Tibial nerve (tissue), 4 donors: ENCODE measurements around the gene ALG6. TPM values are rescaled to one million over a fixed set of nuclear protein-coding genes. Genes with fewer than 3 reads are reported as not detected.

Experiments
- DNase-seq, 2 donors: peaks; one replicate each; pipeline ENCODE4 v3.0.0-alpha.2; 2019; ENCODE audit warnings: low spot score in 2 of 2
- H3K27ac ChIP-seq, 4 donors: fragments of 200-600 bp; sonication (generic) in 3 of 4; one replicate each; pipeline ENCODE4 v1.5.1; 2017 to 2019; ENCODE audit warnings: mild to moderate bottlenecking in 1 of 4
- H3K27me3 ChIP-seq, 2 donors: fragments of 200-600 bp; sonication (generic) in 1 of 2; one replicate each; pipeline versions ENCODE4 v1.5.1 to v1.6.0; 2017 to 2019
- H3K36me3 ChIP-seq, 3 donors: fragments of 200-600 bp; sonication (generic); one replicate each; pipeline ENCODE4 v1.5.1; 2018 to 2019
- H3K4me1 ChIP-seq, 4 donors: fragments of 200-600 bp; sonication (generic) in 3 of 4; one replicate each; pipeline ENCODE4 v1.5.1; 2017 to 2019
- H3K4me3 ChIP-seq, 4 donors: fragments of 200-600 bp; sonication (generic) in 3 of 4; one replicate each; pipeline ENCODE4 v1.5.1; 2017 to 2019; ENCODE audit warnings: mild to moderate bottlenecking in 1 of 4, moderate library complexity in 1 of 4
- H3K9me3 ChIP-seq, 4 donors: fragments of 200-600 bp; sonication (generic) in 3 of 4; one replicate each; pipeline ENCODE4 v1.5.1; 2017 to 2019
- CTCF ChIP-seq, 5 experiments: fragments of 200-600 bp in 3 of 5; fragments of 450-650 bp in 2 of 5; sonication (generic) in 3 of 5; IDR thresholded peaks; one replicate each; pipeline ENCODE4 v1.5.1; 2016 to 2019; ENCODE audit warnings: antibody characterized with exemption in 5 of 5, mild to moderate bottlenecking in 3 of 5, moderate library complexity in 2 of 5
- EP300 ChIP-seq, 2 donors: sonication (generic); formaldehyde crosslinking; IDR thresholded peaks; one replicate each; pipeline ENCODE4 v1.6.1; 2017; ENCODE audit warnings: antibody characterized with exemption in 2 of 2, mild to moderate bottlenecking in 1 of 2
- POLR2A ChIP-seq, 2 donors: fragments of 450-650 bp; IDR thresholded peaks; one replicate each; pipeline ENCODE4 v1.6.1; 2017; ENCODE audit warnings: antibody characterized with exemption in 2 of 2, mild to moderate bottlenecking in 2 of 2, moderate library complexity in 2 of 2
- WGBS, 2 donors: methylation state at CpG; one replicate each; pipeline ENCODE4 v1.1.5; 2018; 5-methylcytosine and 5-hydroxymethylcytosine counted together
- total RNA-seq, 4 donors: library from RNA; depleted of rRNA; stranded (reverse); fragments of >200 nt; gene quantifications; one replicate each; pipeline ENCODE4 v1.1.0, GENCODE V29; 2016

Gene ALG6
- total RNA-seq = 10 to 100 TPM in 3 of 4 donors, 1 to 10 TPM in 1; 6.6 to 16.8 (median 13.5) TPM

- H3K36me3 ChIP-seq = peaks cover 0 to 17% (median 0%) of the 10 kb centered on the region in 3 donors
- TF ChIP-seq POLR2A (IDR thresholded peaks at IDR 0.05) (peak; percentile 69 to 77), CTCF (IDR thresholded peaks at IDR 0.05) (peak in 2 of 5 experiments; percentile 45 to 47), EP300 (IDR thresholded peaks at IDR 0.05) (peak in 1 of 2 donors; percentile 89)
- H3K27ac ChIP-seq = peak within 1 kb of the TSS; percentile 69 to 94 (median 84)
- DNase-seq = peak; percentile 83 to 87
- WGBS, 2 donors = 0 to 2% methylated on average over 57 to 72 of the region's 77 CpGs
- H3K4me1 ChIP-seq = peaks cover 0 to 18% (median 5%) of the 10 kb centered on the region in 4 donors
- H3K9me3 ChIP-seq = no peaks in the 10 kb centered on the region
- H3K27me3 ChIP-seq = no peaks in the 10 kb centered on the region
- H3K4me3 ChIP-seq = peak within 1 kb of the TSS; percentile 62 to 91 (median 68)
Measured at GRCh38 chr1:63367215-63368103, at the start of gene ALG6. Gene ALG6, plus strand, starts transcription at chr1:63367627. Its CDS starts 3,351 bp downstream, at chr1:63370978.

GRCh38 chr1:63317817-63318152, 49.6 kb upstream of the ALG6 start:
- WGBS, 2 donors = 8 to 9% methylated on average over 14 of the region's 14 CpGs

GRCh38 chr1:63318201-63318979, 49.0 kb upstream of the ALG6 start:
- DNase-seq = no peak
- Histone ChIP-seq H3K27me3 (peaks cover 6 to 84% of the 10 kb centered on the region in 2 donors), H3K27ac (peak overlapping the region; percentile 67 to 99 (median 96)), H3K4me1 (peaks cover 0 to 63% (median 11%) of the 10 kb centered on the region in 4 donors), H3K4me3 (peak overlapping the region in 3 of 4 donors; percentile 8 to 69 (median 42)), H3K36me3 (no peaks in the 10 kb centered on the region), H3K9me3 (no peaks in the 10 kb centered on the region)
- TF ChIP-seq POLR2A (IDR thresholded peaks at IDR 0.05) (no peak), CTCF (IDR thresholded peaks at IDR 0.05) (no peak), EP300 (IDR thresholded peaks at IDR 0.05) (no peak)
- 29 to 31% methylated on average over 28 of the region's 28 CpGs for WGBS, 2 donors

More at GRCh38 chr1:63317817-63318152, 49.6 kb upstream of the ALG6 start:
- peaks cover 6 to 80% of the 10 kb centered on the region in 2 donors for H3K27me3 ChIP-seq
- H3K36me3 ChIP-seq = no peaks in the 10 kb centered on the region
- H3K4me1 ChIP-seq = peaks cover 0 to 57% (median 8%) of the 10 kb centered on the region in 4 donors
- H3K9me3 ChIP-seq = no peaks in the 10 kb centered on the region
- TF ChIP-seq POLR2A (IDR thresholded peaks at IDR 0.05) (no peak), EP300 (IDR thresholded peaks at IDR 0.05) (no peak), CTCF (IDR thresholded peaks at IDR 0.05) (no peak)
- no peak for DNase-seq
- H3K27ac ChIP-seq = peak overlapping the region; percentile 67 to 99 (median 96)
- H3K4me3 ChIP-seq = peak overlapping the region; percentile 34 to 69 (median 38)

- peaks cover 0 to 69% (median 11%) of the 10 kb centered on the region in 4 donors for H3K4me1 ChIP-seq
Measured at GRCh38 chr1:63319046-63320021, 48.1 kb upstream of the ALG6 start.

More at GRCh38 chr1:63319046-63320021, 48.1 kb upstream of the ALG6 start:
- H3K27me3 ChIP-seq = peaks cover 6 to 91% of the 10 kb centered on the region in 2 donors
- peak in 1 of 2 donors; percentile 16 for TF ChIP-seq EP300 (IDR thresholded peaks at IDR 0.05)
- TF ChIP-seq POLR2A (IDR thresholded peaks at IDR 0.05) = no peak
- WGBS, 2 donors = 10 to 17% methylated on average over 44 to 60 of the region's 60 CpGs
- H3K4me3 ChIP-seq = peak overlapping the region; percentile 10 to 69 (median 32)
- DNase-seq = no peak
- peaks cover 0 to 3% (median 0%) of the 10 kb centered on the region in 3 donors for H3K36me3 ChIP-seq
- no peaks in the 10 kb centered on the region for H3K9me3 ChIP-seq
- peak overlapping the region; percentile 93 to 99 (median 96) for H3K27ac ChIP-seq
